CD4-positive, alpha-beta T cell (primary cell): ENCODE measurements around the gene PPP2R3A. TPM values are rescaled to one million over a fixed set of nuclear protein-coding genes. Genes with fewer than 3 reads are reported as not detected.

Experiments used
- ATAC-seq: fragments of 200-7000 bp; cut with Tn5 transposase; one replicate; pipeline ENCODE4 v1.10.0; 2022; ENCODE audit warnings: mild to moderate bottlenecking; ENCODE audit not compliant: poor library complexity
- CTCF ChIA-PET: fragments of 350-600 bp; sonication (Branson Sonifier 250); formaldehyde crosslinking; loops from one replicate; lab custom pipeline; 2021; ENCODE audit warnings: antibody characterized with exemption, inconsistent platforms; lab: Charles Lee
- POLR2A ChIA-PET: fragments of 350-600 bp; sonication (Branson Sonifier 250); formaldehyde crosslinking; loops from one replicate; lab custom pipeline; 2021; ENCODE audit warnings: antibody characterized with exemption, inconsistent platforms; lab: Charles Lee
- DNase-seq, 14 experiments: peaks; one replicate each; pipeline ENCODE4 v3.0.0-alpha.2; 2013 to 2020; ENCODE audit warnings: mixed read lengths in 2 of 14
- H3K27ac ChIP-seq, 2 donors: one replicate each; pipeline versions ENCODE4 v1.5.1 to v1.7.0; 2013; ENCODE audit warnings: low read length in 2 of 2, low read depth in 1 of 2, mild to moderate bottlenecking in 1 of 2
- H3K27me3 ChIP-seq, 2 experiments: 1 replicate in 1 of 2; 2 replicates in 1 of 2; pipeline versions ENCODE4 v1.6.1 to v1.7.0; 2013; ENCODE audit warnings: low read length in 2 of 2, control low read depth in 1 of 2, mild to moderate bottlenecking in 1 of 2, moderate library complexity in 1 of 2; ENCODE audit not compliant: insufficient read depth in 2 of 2, control insufficient read depth in 1 of 2
- H3K36me3 ChIP-seq: one replicate; pipeline ENCODE4 v1.6.1; 2013; ENCODE audit warnings: low read length, control low read depth; ENCODE audit not compliant: insufficient read depth
- H3K4me1 ChIP-seq: one replicate; pipeline ENCODE4 v1.6.1; 2013; ENCODE audit warnings: low read length, control low read depth; ENCODE audit not compliant: insufficient read depth
- H3K4me3 ChIP-seq: one replicate; pipeline ENCODE4 v1.5.1; 2013; ENCODE audit warnings: mild to moderate bottlenecking, low read length, moderate library complexity
- H3K9me3 ChIP-seq, 2 experiments: 1 replicate in 1 of 2; 2 replicates in 1 of 2; pipeline versions ENCODE4 v1.6.1 to v1.7.0; 2013; ENCODE audit warnings: low read length in 2 of 2, mild to moderate bottlenecking in 2 of 2, control low read depth in 1 of 2, moderate library complexity in 1 of 2; ENCODE audit not compliant: control insufficient read depth in 1 of 2, insufficient read depth in 1 of 2
- H3K27ac Mint-ChIP-seq: one replicate; pipeline ENCODE4 v1.8.0; 2020; ENCODE audit warnings: mixed read lengths
- H3K27me3 Mint-ChIP-seq: one replicate; pipeline ENCODE4 v1.8.0; 2021; ENCODE audit warnings: mixed read lengths
- H3K36me3 Mint-ChIP-seq: one replicate; pipeline ENCODE4 v1.8.0; 2021; ENCODE audit warnings: low read depth, mixed read lengths
- H3K4me1 Mint-ChIP-seq: one replicate; pipeline ENCODE4 v1.8.0; 2021; ENCODE audit warnings: low read depth, mixed read lengths
- H3K4me3 Mint-ChIP-seq: one replicate; pipeline ENCODE4 v1.8.0; 2020; ENCODE audit warnings: mild to moderate bottlenecking, mixed read lengths
- H3K9me3 Mint-ChIP-seq: one replicate; pipeline ENCODE4 v1.8.0; 2020; ENCODE audit warnings: mixed read lengths
- CTCF ChIP-seq: fragments of 200-600 bp; IDR thresholded peaks from one replicate; pipeline ENCODE4 v1.8.0; 2022; ENCODE audit warnings: antibody characterized with exemption, mild to moderate bottlenecking
- intact Hi-C, 2 experiments: fragments of 100-400 bp; cut with DNase I in 1 of 2; cut with micrococcal nuclease in 1 of 2; formaldehyde crosslinking; loops; one replicate each; pipeline versions ENCODE4 v1.15.1 to v1.9.0; 2023 to 2025; cut with DNase I, micrococcal nuclease
- total RNA-seq, 174 experiments: library from RNA in 2 of 174; stranded (reverse) in 2 of 174; gene quantifications; one replicate each; pipeline ENCODE4 v1.2.3 and lab custom pipeline; 2021 to 2026

The PPP2R3A gene
- total RNA-seq, 2 experiments from 2014 or later, result 0.14 to 0.31 TPM

DNA sequence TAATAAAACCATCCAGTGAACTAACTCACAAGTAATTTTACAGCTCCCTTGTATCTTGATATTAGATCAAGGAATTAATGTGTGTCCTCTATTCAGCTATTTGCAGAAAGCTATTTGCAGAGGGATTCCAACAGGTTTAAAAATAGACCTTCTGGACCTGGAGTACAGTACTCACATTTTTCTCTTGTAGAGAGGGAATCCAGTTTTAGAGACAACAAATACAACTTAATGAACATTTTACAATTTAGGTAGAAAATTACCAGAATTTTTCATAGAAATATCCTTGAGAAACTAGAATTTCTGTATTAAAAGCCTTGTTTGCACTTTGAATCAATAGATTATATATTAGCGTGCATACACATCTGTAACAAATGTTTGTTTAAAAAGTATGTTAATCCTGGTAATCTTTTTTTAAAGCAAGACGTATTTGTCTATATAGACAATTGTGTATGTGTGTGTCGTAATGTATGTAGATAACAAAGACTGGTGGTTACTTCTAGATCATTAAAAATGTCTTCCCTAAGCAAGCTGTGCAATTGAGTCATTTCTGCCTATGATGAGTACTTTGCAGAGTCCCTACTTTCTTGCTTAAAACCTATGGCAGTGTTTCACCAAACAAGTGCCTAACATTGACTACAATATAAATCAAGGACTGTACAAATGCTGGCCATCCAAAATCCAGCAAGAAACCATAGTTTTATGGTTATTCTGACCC is 57.9 kb downstream of the PPP2R3A start:
- Mint-ChIP-seq H3K4me3 (no peak overlapping the region), H3K36me3 (no peaks in the 10 kb centered on the region), H3K9me3 (no peaks in the 10 kb centered on the region), H3K4me1 (no peaks in the 10 kb centered on the region), H3K27ac (no peak overlapping the region), H3K27me3 (peaks cover 42% of the 10 kb centered on the region)
- peaks cover 5 to 16% of the 10 kb centered on the region in 2 experiments for H3K27me3 ChIP-seq
- ChIA-PET CTCF (no interaction called here), POLR2A (interaction anchor here (0.6 kb wide), 1 partner anchor 1481 kb away, joined by 3 read pairs; no protein-coding TSS in a partner anchor)
- no peak for DNase-seq
- H3K36me3 ChIP-seq, result no peaks in the 10 kb centered on the region
- H3K27ac ChIP-seq, result no peak overlapping the region
- TF ChIP-seq CTCF, result no peak
- no peaks in the 10 kb centered on the region for H3K9me3 ChIP-seq
- intact Hi-C loops, result no loop called here
- no peak for ATAC-seq
- no peak overlapping the region for H3K4me3 ChIP-seq
- H3K4me1 ChIP-seq, result no peaks in the 10 kb centered on the region

DNA sequence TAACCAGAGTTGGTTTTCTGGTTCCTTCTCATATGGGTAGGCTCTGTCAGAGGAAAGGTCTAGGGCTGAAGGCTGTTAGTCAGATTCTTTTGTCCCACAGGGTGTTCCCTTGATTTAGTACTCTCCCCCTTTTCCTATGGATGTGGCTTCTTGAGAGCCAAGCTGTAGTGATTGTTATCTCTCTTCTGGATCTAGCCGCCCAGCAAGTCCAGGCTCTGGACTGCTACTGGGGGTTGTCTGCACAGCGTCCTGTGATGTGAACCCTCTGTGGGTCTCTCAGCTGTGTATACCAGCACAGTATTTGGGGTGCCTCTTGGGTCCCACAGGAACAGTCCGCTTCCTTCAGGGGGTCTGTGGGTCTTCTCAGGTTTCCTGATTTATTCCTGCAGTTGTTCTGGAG is 70.8 kb downstream of the PPP2R3A start:
- ChIA-PET CTCF (no interaction called here), POLR2A (no interaction called here)
- Histone ChIP-seq H3K27me3 (peaks cover 3 to 7% of the 10 kb centered on the region in 2 experiments), H3K4me3 (no peak overlapping the region), H3K27ac (no peak overlapping the region), H3K9me3 (peaks cover 0 to 4% of the 10 kb centered on the region in 2 experiments), H3K36me3 (no peaks in the 10 kb centered on the region), H3K4me1 (no peaks in the 10 kb centered on the region)
- no peaks in the 10 kb centered on the region for H3K4me1 Mint-ChIP-seq
- no peak overlapping the region for H3K27ac Mint-ChIP-seq
- H3K4me3 Mint-ChIP-seq, result no peak overlapping the region
- no peaks in the 10 kb centered on the region for H3K36me3 Mint-ChIP-seq
- no peak for TF ChIP-seq CTCF
- H3K9me3 Mint-ChIP-seq, result peaks cover 14% of the 10 kb centered on the region
- intact Hi-C loops, result no loop called here
- no peak for ATAC-seq
- H3K27me3 Mint-ChIP-seq, result peaks cover 53% of the 10 kb centered on the region
- no peak for DNase-seq

- CTCF ChIA-PET, result no interaction called here
- H3K4me3 ChIP-seq, result no peak overlapping the region
- peaks cover 0 to 4% of the 10 kb centered on the region in 2 experiments for H3K9me3 ChIP-seq
- no peaks in the 10 kb centered on the region for H3K4me1 ChIP-seq
- Mint-ChIP-seq H3K36me3 (no peaks in the 10 kb centered on the region), H3K27ac (no peak overlapping the region), H3K27me3 (peaks cover 58% of the 10 kb centered on the region), H3K9me3 (peaks cover 5% of the 10 kb centered on the region), H3K4me3 (no peak overlapping the region), H3K4me1 (no peaks in the 10 kb centered on the region)
- DNase-seq (no peak), ATAC-seq (no peak)
- H3K27me3 ChIP-seq, result peaks cover 5 to 14% of the 10 kb centered on the region in 2 experiments
- POLR2A ChIA-PET, result no interaction called here
- no peak overlapping the region for H3K27ac ChIP-seq
- H3K36me3 ChIP-seq, result no peaks in the 10 kb centered on the region
- no peak for TF ChIP-seq CTCF
- intact Hi-C loops, result no loop called here
Observed at GRCh38 chr3:136038668-136039067, 73.1 kb downstream of the PPP2R3A start.
